Stimulated activated CD8-positive, alpha-beta memory T cell treated with anti-CD3 and anti-CD28 coated beads, Interleukin-12 subunit alpha, Interleukin-12 subunit beta, amount 100 ng/mL, for 24 hours (primary cell): ENCODE data around the gene PTPRG.

Source experiments
- DNase-seq: peaks from one replicate; pipeline ENCODE4 v3.0.0-alpha.2; 2020; ENCODE audit errors: extremely low read depth

PTPRG gene

GRCh38 chr3:62056658-62057057 is 495.3 kb downstream of the PTPRG start:
- DNase-seq: no peak

GRCh38 chr3:62057339-62058047 is 496.1 kb downstream of the PTPRG start:
- DNase-seq: no peak

DNA sequence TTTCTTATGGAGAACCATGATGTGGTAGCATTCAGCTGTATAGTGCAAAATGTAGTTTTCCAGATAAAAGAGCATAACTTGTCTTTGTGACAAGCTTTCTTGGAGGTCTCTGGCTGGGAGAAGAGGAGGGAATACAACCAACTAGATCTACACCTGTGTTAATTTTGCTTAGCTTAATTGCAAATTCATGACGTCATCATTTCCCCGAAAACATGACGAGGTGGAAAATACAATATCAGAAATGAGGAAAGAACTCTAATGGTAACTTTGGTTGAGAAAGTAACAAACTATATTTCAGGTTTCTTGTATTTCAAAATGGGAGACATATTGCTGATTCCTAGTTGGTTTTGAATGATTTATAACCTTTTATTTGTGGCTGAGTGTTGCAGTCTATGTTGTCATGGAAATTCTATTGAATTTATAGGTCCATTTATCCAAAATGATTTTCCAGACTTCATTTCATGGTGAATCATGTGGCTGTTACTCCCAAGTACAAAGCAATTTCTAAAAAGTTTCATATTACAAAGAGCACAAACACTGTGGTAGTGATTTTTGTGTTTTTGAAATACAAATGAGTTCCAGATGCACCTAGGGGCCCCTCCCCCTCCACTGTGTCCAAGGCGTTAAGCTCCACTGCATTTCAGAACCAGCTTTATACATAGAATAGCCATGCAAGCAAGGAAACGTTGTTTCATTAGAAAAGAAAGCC is 504.8 kb downstream of the PTPRG start:
- DNase-seq: no peak

- no peak for DNase-seq
These were observed 507.0 kb downstream of the PTPRG start for GRCh38 chr3:62068337-62068736.

DNA sequence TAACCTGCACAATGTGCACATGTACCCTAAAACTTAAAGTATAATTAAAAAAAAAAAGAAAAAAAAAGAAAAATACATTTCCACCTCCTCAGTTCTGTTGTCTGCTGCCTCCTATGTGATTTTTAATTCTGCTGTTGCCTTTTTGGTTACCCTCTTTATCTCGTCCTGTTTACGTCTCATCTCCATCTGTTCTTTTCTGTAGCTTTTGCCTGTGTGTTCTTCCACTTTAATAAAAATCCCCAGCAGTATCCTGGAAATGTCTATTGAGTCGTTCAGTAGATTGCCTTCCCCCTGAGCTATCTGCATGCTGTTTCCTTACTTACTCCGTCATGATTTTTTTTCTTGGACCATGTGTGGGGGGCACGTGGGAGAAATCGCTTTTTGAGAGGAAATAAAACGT is 509.5 kb downstream of the PTPRG start:
- DNase-seq: no peak

DNA sequence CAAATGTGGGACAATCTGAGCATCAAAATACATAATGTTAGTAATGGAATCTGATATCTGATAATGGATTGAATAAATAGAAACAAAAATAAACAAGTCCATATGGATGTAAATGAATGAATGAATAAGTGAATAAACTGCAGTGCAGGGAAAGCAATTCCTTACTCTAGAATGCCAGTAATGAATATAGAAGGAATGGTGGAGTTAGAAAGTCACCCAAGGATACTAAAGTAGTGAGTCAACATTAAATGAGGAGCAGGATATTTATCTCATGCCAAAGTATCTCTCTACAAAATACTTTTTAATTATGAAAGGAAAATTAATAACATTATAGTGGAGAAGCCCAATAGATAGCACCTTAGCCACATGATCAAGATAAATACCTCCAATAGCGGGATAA is 511.7 kb downstream of the PTPRG start:
- no peak for DNase-seq

GRCh38 chr3:62084558-62084957 is 523.2 kb downstream of the PTPRG start:
- DNase-seq: no peak

GRCh38 chr3:62088472-62089104 is 527.2 kb downstream of the PTPRG start:
- no peak for DNase-seq

GRCh38 chr3:62090066-62090465 is 528.7 kb downstream of the PTPRG start:
- DNase-seq: no peak

DNA sequence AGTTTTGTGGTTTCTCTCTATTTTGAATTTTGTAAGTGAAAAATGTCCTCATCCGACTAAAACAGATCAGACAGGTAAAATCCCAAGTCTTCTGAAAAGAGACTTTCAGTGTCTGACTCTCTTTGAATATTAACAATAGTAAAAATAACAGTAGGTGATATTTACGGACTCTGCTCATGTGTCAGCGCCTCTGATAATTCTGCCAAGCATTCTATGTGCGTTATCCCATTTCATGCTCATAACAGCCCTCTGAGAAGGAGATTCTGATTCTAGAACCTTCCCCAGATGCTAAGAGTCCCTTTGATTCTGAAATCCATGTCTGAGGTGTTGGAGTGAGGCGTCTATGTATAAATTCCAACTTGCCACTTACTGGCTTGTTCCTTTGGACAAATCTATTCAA is 529.1 kb downstream of the PTPRG start:
- DNase-seq: no peak

- DNase-seq: no peak
These were observed 531.7 kb downstream of the PTPRG start for GRCh38 chr3:62093025-62093424.

GRCh38 chr3:62094461-62094860 is 533.1 kb downstream of the PTPRG start:
- no peak for DNase-seq

- no peak for DNase-seq
These were observed 533.7 kb downstream of the PTPRG start for GRCh38 chr3:62095080-62095479.

DNA sequence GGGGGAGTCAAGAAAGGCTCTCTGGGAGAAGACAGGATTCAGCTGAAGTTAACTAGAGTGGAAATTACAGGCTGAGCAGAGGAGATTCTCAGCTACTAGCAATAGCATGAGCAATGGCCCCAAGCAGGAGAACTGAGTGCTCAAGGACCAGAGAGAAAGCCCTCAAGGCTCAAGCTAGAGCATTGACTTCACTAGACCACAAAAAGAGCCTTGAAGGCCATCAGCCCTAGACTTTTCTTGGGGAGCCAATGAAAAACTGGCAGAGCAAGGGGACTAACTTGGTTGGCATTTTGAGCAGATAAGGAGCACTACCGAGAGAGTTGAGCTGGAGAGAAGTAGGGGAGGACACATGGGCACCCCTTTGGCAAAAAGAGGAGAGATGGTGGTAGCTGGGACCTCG is 534.4 kb downstream of the PTPRG start:
- DNase-seq: no peak

GRCh38 chr3:62096521-62096920 is 535.1 kb downstream of the PTPRG start:
- no peak for DNase-seq

GRCh38 chr3:62097121-62097520 is 535.8 kb downstream of the PTPRG start:
- no peak for DNase-seq

- DNase-seq: no peak
These were observed 537.4 kb downstream of the PTPRG start for GRCh38 chr3:62098646-62099365.

GRCh38 chr3:62100282-62100989 is 539.1 kb downstream of the PTPRG start:
- no peak for DNase-seq

- DNase-seq: no peak
These were observed 540.1 kb downstream of the PTPRG start for GRCh38 chr3:62101488-62101887.

GRCh38 chr3:62103531-62103930 is 542.2 kb downstream of the PTPRG start:
- DNase-seq: no peak

DNA sequence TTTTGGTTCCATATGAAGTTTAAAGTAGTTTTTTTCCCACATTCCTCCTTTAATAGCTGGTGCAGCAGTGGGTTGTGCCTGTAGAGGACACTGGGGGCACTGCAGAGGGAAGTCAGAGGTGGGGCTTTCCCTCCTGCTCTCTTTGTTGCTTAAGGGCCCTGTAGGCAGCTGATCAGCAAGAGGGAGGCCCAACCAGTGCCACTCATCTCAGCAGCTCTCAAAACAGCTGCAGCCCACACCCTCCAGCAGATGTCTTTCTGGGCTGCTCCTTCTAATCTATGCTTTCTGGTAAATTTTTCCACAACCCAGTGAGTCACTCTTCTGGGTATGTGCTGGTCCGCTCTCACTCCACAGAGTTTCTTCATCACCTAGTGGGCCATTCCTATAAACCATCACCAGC is 548.2 kb downstream of the PTPRG start:
- no peak for DNase-seq
